ENCODE data around the gene TRIB2.

DNA sequence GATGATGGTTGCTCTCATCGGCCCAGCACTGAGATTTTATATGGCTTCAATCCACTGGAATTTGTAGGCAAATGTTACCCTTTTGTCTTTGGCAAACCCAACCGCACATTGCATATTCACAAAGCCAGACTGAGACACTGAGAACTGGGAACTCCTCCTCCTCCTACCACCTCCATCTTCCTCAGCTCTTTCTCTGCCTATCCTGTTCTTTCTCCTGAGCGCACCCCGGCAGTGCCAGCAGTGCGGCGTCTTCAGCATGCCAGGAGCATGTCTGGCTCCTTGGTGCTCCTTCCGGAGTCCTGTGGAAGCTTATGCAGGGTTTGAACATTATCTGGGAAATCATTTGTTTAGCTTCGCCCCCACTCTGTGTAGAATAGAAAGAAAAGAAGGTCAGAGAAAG, 50.8 kb downstream of the TRIB2 start:
- TF ChIP-seq, protein P1, sequence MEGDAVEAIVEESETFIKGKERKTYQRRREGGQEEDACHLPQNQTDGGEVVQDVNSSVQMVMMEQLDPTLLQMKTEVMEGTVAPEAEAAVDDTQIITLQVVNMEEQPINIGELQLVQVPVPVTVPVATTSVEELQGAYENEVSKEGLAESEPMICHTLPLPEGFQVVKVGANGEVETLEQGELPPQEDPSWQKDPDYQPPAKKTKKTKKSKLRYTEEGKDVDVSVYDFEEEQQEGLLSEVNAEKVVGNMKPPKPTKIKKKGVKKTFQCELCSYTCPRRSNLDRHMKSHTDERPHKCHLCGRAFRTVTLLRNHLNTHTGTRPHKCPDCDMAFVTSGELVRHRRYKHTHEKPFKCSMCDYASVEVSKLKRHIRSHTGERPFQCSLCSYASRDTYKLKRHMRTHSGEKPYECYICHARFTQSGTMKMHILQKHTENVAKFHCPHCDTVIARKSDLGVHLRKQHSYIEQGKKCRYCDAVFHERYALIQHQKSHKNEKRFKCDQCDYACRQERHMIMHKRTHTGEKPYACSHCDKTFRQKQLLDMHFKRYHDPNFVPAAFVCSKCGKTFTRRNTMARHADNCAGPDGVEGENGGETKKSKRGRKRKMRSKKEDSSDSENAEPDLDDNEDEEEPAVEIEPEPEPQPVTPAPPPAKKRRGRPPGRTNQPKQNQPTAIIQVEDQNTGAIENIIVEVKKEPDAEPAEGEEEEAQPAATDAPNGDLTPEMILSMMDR (IDR thresholded peaks at IDR 0.05; ENCODE audit: low read depth, low read length, missing input control), result no peak
- TF ChIP-seq YY1 (IDR thresholded peaks at IDR 0.05) (no peak), GABPA (IDR thresholded peaks at IDR 0.05 in 1 of 2, conservative IDR thresholded peaks at IDR 0.05 in 1 of 2) (no peak), SP1 (IDR thresholded peaks at IDR 0.05) (no peak), RAD21 (IDR thresholded peaks at IDR 0.05) (no peak), EGR1 (IDR thresholded peaks at IDR 0.05; ENCODE audit: low read depth in 2 of 2) (no peak), TAF1 (conservative IDR thresholded peaks at IDR 0.05) (no peak), HNF4A (conservative IDR thresholded peaks at IDR 0.05) (no peak), JUND (IDR thresholded peaks at IDR 0.05) (no peak)
- TF ChIP-seq, protein P2, sequence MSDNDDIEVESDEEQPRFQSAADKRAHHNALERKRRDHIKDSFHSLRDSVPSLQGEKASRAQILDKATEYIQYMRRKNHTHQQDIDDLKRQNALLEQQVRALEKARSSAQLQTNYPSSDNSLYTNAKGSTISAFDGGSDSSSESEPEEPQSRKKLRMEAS (IDR thresholded peaks at IDR 0.05), result no peak
- TF ChIP-seq, protein P3, sequence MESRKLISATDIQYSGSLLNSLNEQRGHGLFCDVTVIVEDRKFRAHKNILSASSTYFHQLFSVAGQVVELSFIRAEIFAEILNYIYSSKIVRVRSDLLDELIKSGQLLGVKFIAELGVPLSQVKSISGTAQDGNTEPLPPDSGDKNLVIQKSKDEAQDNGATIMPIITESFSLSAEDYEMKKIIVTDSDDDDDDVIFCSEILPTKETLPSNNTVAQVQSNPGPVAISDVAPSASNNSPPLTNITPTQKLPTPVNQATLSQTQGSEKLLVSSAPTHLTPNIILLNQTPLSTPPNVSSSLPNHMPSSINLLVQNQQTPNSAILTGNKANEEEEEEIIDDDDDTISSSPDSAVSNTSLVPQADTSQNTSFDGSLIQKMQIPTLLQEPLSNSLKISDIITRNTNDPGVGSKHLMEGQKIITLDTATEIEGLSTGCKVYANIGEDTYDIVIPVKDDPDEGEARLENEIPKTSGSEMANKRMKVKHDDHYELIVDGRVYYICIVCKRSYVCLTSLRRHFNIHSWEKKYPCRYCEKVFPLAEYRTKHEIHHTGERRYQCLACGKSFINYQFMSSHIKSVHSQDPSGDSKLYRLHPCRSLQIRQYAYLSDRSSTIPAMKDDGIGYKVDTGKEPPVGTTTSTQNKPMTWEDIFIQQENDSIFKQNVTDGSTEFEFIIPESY (IDR thresholded peaks at IDR 0.05), result no peak
- TF ChIP-seq, protein P4, sequence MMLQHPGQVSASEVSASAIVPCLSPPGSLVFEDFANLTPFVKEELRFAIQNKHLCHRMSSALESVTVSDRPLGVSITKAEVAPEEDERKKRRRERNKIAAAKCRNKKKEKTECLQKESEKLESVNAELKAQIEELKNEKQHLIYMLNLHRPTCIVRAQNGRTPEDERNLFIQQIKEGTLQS (IDR thresholded peaks at IDR 0.05), result no peak

Data from liver (tissue), 3 donors.